Panc1 (cell line): ENCODE data around the gene COMMD7. TPM values are rescaled to one million over a fixed set of nuclear protein-coding genes. Genes with fewer than 3 reads are reported as not detected.

Experiments used
- ATAC-seq: fragments of 200-7000 bp; cut with Tn5 transposase; 2 replicates; pipeline ENCODE4 v1.9.1; 2020; ENCODE audit warnings: mild to moderate bottlenecking, moderate library complexity
- BruUV-seq: library from RNA; stranded (reverse); fragments of 400-500 nt; replicated peaks from 2 replicates; lab custom pipeline; 2021; lab: Mats Ljungman, UMichigan
- CTCF ChIA-PET: fragments of 300-600 bp; sonication (Branson Sonifier 250); formaldehyde crosslinking; loops from one replicate; lab custom pipeline; 2022; ENCODE audit warnings: antibody characterized with exemption; lab: Charles Lee
- POLR2A ChIA-PET: fragments of 300-600 bp; sonication (Branson Sonifier 250); formaldehyde crosslinking; loops from one replicate; lab custom pipeline; 2022; ENCODE audit warnings: antibody characterized with exemption; lab: Charles Lee
- DNase-seq: peaks from one replicate; pipeline ENCODE4 v3.0.0-alpha.2; 2010; ENCODE audit warnings: low read depth, low spot score
- H3K27ac ChIP-seq: 2 replicates; pipeline ENCODE4 v1.5.1; 2011; ENCODE audit warnings: mild to moderate bottlenecking, low read length, inconsistent platforms
- H3K27me3 ChIP-seq: fragments of 200-500 bp; sonication (Bioruptor generic); 2 replicates; pipeline ENCODE4 v1.6.0; 2014; ENCODE audit warnings: low read length, inconsistent platforms; ENCODE audit not compliant: control insufficient read depth, insufficient read depth
- H3K36me3 ChIP-seq: fragments of 200-500 bp; sonication (Bioruptor generic); 2 replicates; pipeline ENCODE4 v1.5.1; 2014; ENCODE audit warnings: inconsistent platforms, mild to moderate bottlenecking, low read length, moderate library complexity; ENCODE audit not compliant: control insufficient read depth, insufficient read depth
- H3K4me1 ChIP-seq: 2 replicates; pipeline ENCODE4 v1.5.1; 2011; ENCODE audit warnings: inconsistent platforms, mild to moderate bottlenecking, low read length, moderate library complexity; ENCODE audit not compliant: control insufficient read depth, insufficient read depth
- H3K4me3 ChIP-seq, 2 experiments: 2 replicates each; pipeline ENCODE4 v1.5.1; 2011 to 2012; ENCODE audit warnings: low read depth in 2 of 2, low read length in 2 of 2, mild to moderate bottlenecking in 2 of 2, inconsistent platforms in 1 of 2, moderate library complexity in 1 of 2
- H3K9me3 ChIP-seq: fragments of 200-500 bp; sonication (Bioruptor generic); 2 replicates; pipeline ENCODE4 v1.5.1; 2014; ENCODE audit warnings: low read depth, mild to moderate bottlenecking, inconsistent platforms, low read length, moderate library complexity; ENCODE audit not compliant: control insufficient read depth, insufficient read depth
- POLR2AphosphoS5 ChIP-seq: IDR thresholded peaks from 2 replicates; pipeline ENCODE4 v1.6.1; 2012; ENCODE audit warnings: mild to moderate bottlenecking, low read depth, low read length, moderate library complexity
- SIN3A ChIP-seq: IDR thresholded peaks from 2 replicates; pipeline ENCODE4 v1.6.1; 2012; ENCODE audit warnings: low read depth, mild to moderate bottlenecking, low read length, moderate library complexity, borderline replicate concordance; ENCODE audit not compliant: insufficient read depth
- TCF7L2 ChIP-seq: IDR thresholded peaks from 2 replicates; pipeline ENCODE4 v1.6.1; 2011; ENCODE audit warnings: mild to moderate bottlenecking, low read depth, low read length, inconsistent platforms
- in situ Hi-C: cut with HindIII; loops from 2 replicates; pipeline ENCODE4 v1.10.0; 2016; ENCODE audit warnings: low sequenced_read_pairs, low pct_unique_long_range_greater_than_20kb
- intact Hi-C: fragments of 100-400 bp; cut with micrococcal nuclease; formaldehyde crosslinking; loops from one replicate; pipeline ENCODE4 v1.10.0; 2022; ENCODE audit not compliant: unreplicated experiment
- total RNA-seq: library from RNA; stranded (reverse); gene quantifications from one replicate; pipeline ENCODE4 v1.2.1, GENCODE V29; 2021; ENCODE audit not compliant: unreplicated experiment
- TF ChIP-seq, protein P1 (sequence below), 2 experiments: IDR thresholded peaks; 2 replicates each; pipeline ENCODE4 v1.6.1; 2011 to 2012; ENCODE audit warnings: low read depth in 2 of 2, control low read depth in 1 of 2, low read length in 1 of 2, mild to moderate bottlenecking in 1 of 2, moderate library complexity in 1 of 2; ENCODE audit not compliant: insufficient read depth in 1 of 2
- TF ChIP-seq, protein P2 (sequence below): fragments of 450-650 bp; IDR thresholded peaks from 2 replicates; pipeline ENCODE4 v1.5.1; 2017; ENCODE audit warnings: mild to moderate bottlenecking

The COMMD7 gene
- total RNA-seq, 1 experiment from 2014 or later: 24.8 TPM

- H3K27me3 ChIP-seq: no peaks in the 10 kb centered on the region
- in situ Hi-C loops: no loop called here
- TF ChIP-seq POLR2AphosphoS5: no peak
- no peak for TF ChIP-seq TCF7L2
- TF ChIP-seq SIN3A: no peak
- TF ChIP-seq, protein P1, sequence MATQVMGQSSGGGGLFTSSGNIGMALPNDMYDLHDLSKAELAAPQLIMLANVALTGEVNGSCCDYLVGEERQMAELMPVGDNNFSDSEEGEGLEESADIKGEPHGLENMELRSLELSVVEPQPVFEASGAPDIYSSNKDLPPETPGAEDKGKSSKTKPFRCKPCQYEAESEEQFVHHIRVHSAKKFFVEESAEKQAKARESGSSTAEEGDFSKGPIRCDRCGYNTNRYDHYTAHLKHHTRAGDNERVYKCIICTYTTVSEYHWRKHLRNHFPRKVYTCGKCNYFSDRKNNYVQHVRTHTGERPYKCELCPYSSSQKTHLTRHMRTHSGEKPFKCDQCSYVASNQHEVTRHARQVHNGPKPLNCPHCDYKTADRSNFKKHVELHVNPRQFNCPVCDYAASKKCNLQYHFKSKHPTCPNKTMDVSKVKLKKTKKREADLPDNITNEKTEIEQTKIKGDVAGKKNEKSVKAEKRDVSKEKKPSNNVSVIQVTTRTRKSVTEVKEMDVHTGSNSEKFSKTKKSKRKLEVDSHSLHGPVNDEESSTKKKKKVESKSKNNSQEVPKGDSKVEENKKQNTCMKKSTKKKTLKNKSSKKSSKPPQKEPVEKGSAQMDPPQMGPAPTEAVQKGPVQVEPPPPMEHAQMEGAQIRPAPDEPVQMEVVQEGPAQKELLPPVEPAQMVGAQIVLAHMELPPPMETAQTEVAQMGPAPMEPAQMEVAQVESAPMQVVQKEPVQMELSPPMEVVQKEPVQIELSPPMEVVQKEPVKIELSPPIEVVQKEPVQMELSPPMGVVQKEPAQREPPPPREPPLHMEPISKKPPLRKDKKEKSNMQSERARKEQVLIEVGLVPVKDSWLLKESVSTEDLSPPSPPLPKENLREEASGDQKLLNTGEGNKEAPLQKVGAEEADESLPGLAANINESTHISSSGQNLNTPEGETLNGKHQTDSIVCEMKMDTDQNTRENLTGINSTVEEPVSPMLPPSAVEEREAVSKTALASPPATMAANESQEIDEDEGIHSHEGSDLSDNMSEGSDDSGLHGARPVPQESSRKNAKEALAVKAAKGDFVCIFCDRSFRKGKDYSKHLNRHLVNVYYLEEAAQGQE (IDR thresholded peaks at IDR 0.05; ENCODE audit: insufficient read depth in 1 of 2, low read depth in 2 of 2, low read length in 1 of 2): no peak
- TF ChIP-seq, protein P2, sequence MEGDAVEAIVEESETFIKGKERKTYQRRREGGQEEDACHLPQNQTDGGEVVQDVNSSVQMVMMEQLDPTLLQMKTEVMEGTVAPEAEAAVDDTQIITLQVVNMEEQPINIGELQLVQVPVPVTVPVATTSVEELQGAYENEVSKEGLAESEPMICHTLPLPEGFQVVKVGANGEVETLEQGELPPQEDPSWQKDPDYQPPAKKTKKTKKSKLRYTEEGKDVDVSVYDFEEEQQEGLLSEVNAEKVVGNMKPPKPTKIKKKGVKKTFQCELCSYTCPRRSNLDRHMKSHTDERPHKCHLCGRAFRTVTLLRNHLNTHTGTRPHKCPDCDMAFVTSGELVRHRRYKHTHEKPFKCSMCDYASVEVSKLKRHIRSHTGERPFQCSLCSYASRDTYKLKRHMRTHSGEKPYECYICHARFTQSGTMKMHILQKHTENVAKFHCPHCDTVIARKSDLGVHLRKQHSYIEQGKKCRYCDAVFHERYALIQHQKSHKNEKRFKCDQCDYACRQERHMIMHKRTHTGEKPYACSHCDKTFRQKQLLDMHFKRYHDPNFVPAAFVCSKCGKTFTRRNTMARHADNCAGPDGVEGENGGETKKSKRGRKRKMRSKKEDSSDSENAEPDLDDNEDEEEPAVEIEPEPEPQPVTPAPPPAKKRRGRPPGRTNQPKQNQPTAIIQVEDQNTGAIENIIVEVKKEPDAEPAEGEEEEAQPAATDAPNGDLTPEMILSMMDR: no peak
- POLR2A ChIA-PET: no interaction called here
- no peak for DNase-seq
- BruUV-seq: no TSS peak
- no peaks in the 10 kb centered on the region for H3K9me3 ChIP-seq
- CTCF ChIA-PET: interaction anchor here (0.7 kb wide), 1 partner anchor 95 kb away, joined by 3 read pairs; no protein-coding TSS in a partner anchor
- H3K36me3 ChIP-seq: no peaks in the 10 kb centered on the region
- no peak for ATAC-seq
- no peak overlapping the region for H3K4me3 ChIP-seq
- H3K27ac ChIP-seq: no peak overlapping the region
- H3K4me1 ChIP-seq: 0 out of 2 replicates have a peak, but pooled peaks cover 4% of the 10 kb centered on the region
- intact Hi-C loops: no loop called here
Observed at GRCh38 chr20:32682508-32682987, 60.7 kb downstream of the COMMD7 start.

GRCh38 chr20:32681175-32682084, 61.8 kb downstream of the COMMD7 start:
- peak; percentile 60 for ATAC-seq
- ChIA-PET CTCF (interaction anchor here (0.7 to 1.2 kb wide), 2 partner anchors 97 to 108 kb away, joined by 3 to 4 read pairs; no protein-coding TSS in a partner anchor), POLR2A (interaction anchor here (1.0 kb wide), 1 partner anchor 97 kb away, joined by 3 read pairs; no protein-coding TSS in a partner anchor)
- Histone ChIP-seq H3K27ac (no peak overlapping the region), H3K27me3 (no peaks in the 10 kb centered on the region), H3K4me3 (no peak overlapping the region), H3K9me3 (no peaks in the 10 kb centered on the region), H3K4me1 (0 out of 2 replicates have a peak, but pooled peaks cover 4% of the 10 kb centered on the region), H3K36me3 (no peaks in the 10 kb centered on the region)
- intact Hi-C loops: no loop called here
- TF ChIP-seq, protein P2: no peak
- TF ChIP-seq, protein P1 (IDR thresholded peaks at IDR 0.05; ENCODE audit: insufficient read depth in 1 of 2, low read depth in 2 of 2, low read length in 1 of 2): no peak
- TF ChIP-seq POLR2AphosphoS5: no peak
- TF ChIP-seq SIN3A: no peak
- TF ChIP-seq TCF7L2: no peak
- in situ Hi-C loops: no loop called here
- BruUV-seq: no TSS peak
- no peak for DNase-seq
